HG03575 (cell line): ENCODE data around the gene STEEP1.
"Not testable (repeated sequence)": the region's sequence is repeated elsewhere in the genome, so short reads cannot be mapped to it uniquely, and the experiment has no call there.

Source experiments
- ATAC-seq: cut with Tn5 transposase; IDR thresholded peaks from one replicate; pipeline ENCODE4 v1.9.1; 2021; ENCODE audit not compliant: unreplicated experiment, insufficient number of reproducible peaks, low FRiP score; ENCODE audit errors: extremely low read depth

STEEP1 gene

DNA sequence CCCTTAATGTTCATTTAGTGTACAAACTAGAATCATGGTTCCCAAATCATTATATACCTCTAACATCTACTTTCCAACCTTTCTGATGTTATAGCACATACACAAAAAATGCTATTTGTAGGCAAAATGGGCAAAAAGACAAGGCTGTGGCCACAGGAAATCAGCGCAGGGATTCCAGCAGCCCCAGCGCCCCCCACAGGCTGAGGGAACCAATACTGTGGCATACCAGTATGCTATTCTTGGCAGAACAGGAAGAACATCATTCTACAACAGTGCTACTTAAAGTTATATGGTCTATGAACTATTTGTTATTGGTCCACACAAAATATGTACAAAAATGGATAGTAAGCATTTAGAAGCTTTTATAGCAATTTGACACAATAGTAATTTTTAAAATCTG lies 25.3 kb downstream of the STEEP1 start:
- ATAC-seq = no peak

DNA sequence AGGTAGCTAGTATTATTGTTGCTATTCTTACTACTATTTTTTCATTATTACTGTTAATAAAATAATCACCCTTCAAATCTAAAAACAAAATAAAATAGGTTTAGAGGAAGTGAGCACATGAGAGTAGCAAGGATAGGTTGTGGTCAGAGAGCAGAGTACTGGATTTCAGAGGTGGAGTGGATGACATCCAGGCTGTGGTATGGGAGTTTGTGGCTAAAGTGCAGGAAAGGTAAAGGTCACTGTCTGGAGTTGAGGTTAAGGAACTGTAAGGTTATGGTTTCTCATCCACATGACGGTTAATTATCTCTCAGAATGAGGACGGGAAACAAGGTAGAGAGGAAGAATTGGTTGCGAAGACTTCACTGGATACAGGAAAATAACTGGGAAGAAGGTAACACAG lies 27.7 kb downstream of the STEEP1 start:
- no peak for ATAC-seq

DNA sequence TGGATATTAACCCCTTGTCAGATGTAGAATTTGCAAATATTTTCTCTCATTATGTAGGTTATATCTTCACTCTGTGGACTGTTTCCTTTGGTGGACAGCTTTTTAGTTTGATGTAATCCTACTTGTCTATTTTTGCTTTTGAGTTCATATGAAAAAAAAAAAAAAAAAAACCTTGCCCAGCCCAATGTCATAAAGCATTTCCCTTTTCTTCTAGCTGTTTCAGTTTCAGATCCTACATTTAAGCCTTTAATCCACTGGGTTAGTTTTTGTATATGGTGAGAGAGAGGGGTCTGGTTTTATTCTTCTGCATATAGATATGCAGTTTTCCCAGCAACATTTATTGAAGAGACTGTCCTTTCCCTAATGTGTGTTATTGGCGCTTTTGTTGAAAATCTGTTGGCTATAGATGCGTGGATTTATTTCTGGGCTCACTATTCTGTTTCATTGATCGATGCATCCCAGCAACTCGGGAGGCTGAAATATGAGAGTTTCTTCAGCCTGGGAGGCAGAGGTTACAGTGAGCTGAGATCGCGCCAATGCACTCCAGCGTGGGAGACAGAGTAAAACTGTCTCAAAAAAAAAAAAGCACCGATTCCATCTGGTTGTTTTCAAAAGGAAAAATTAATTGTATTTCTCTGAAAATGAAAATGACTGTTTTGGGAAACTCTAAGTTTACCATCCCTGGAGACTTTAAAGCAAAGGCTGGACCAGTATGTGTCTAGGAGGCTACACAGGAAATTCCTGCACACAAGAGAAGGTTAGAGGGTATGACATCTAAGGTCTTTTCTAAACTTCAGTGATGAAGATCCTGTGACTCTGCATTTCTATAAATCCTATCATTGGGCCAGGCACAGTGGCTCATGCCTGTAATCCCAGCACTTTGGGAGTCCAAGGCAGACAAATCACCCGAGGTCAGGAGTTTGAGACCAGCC lies 35.6 kb downstream of the STEEP1 start:
- ATAC-seq = no peak

DNA sequence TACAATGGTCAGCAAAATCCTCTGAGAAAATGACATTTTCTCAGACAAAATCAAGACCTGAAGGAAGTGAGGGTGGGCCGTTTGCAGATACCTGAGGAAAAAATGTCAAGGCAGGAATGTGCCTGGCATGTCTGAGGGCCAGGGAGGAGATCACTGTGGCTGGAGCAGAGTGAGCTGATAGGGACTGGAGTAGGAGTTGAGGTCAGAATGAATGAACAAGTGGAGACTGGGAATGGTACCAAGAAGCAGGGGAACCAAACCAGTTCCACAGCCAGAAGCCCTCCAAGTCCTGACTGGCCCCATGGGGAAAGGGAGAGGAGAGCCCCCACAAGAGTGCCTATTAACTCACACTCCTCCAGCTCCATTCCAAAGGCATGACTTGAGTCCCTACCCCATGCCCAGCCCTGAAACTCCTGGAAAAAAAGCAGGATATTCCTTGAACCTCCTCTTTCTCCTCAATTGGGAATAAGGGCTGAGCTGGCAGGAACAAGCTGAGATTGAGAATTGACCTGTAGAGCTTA lies 41.5 kb downstream of the STEEP1 start:
- ATAC-seq = no peak

DNA sequence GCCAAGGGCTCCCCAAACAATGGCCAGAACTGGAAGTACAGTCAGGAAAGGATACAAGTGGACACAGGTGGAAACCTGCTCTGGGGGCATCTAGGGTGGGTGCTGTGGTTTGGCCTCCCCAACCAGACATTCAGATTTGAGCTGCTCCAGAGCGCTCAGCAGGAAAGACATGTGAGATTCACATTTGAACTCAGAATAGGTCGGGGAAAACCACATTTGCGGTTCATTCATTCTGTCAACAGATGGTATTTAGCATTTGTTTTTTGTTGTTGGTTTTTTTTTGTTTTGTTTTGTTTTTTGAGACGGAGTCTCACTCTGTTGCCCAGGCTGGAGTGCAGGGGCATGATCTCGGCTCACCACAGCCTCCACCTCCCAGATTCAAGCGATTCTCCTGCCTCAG lies 44.0 kb downstream of the STEEP1 start:
- ATAC-seq = no peak

DNA sequence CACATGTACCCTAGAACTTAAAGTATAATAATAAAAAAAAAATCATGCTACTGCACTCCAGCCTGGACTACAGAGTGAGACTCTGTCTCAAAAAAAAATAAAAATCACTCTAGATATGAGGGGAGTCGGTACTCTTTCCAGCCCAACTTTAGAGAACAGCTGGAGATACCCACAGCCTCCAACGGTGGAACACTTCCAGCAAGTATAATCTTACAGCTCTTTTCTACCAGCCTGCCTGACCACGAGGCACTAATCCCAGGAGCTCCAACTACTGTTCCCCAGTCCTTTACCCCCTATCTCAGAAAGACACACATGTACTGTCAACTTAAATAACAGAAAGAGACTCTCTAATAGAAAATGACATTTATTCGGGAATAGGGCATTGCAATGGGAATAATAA lies 46.8 kb downstream of the STEEP1 start:
- ATAC-seq = no peak

DNA sequence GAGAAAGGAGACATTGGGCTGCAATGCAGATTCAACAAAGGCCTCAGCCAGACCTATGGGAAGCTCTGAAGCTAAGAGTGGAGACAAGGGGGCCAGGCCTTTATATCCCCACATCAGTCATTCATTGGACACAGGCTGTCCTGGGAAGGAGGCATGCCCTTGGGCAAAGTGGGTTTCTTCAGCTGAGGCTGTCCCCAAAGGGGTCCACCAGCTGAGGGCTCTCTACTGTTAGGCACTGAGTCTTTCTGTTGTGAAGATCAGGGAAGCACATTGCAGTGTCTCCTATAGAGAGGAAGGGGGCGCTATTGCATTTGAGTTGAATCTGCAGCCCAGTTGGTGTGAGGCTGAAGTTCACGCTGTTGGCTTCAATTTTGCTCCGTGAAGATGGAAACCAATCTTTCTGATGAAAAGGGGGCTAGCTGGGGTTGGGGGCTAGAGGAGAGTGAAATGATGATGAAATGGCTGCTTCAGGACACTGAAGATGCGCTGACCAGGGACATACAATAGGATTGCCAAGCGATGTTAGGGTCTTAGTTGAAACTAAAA lies 49.0 kb downstream of the STEEP1 start:
- peak; percentile 71 for ATAC-seq

DNA sequence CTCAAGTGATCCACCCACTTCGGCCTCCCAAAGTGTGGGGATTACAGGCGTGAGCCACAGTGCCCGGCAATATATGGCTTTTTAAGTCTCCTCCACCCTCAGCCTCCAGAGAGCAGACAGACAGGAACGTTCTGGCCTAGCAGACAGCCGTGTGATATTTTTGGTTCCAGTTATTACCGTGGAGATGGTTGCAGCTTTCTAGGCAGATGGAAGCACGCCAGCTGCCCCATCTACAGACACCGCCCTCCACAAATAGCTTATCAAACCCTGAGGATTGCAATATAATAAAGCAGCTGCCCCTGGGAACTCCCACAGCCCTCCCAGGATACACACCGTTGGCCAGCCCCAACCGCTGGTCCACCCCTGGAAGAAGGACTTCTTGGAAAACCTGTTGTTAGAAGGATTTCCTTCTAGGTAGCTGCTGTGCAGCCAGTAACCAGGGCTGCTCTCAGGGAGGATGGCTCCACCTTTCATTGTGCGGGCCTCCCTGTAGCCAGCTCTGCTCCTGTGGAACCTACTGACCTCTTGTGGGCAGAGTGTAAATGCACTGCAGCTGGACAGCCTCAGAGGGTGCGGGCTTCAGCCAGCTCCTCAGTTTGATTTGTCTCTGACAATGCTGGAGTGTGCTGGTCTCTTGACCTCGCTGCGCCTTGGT lies 52.9 kb downstream of the STEEP1 start:
- ATAC-seq = no peak

DNA sequence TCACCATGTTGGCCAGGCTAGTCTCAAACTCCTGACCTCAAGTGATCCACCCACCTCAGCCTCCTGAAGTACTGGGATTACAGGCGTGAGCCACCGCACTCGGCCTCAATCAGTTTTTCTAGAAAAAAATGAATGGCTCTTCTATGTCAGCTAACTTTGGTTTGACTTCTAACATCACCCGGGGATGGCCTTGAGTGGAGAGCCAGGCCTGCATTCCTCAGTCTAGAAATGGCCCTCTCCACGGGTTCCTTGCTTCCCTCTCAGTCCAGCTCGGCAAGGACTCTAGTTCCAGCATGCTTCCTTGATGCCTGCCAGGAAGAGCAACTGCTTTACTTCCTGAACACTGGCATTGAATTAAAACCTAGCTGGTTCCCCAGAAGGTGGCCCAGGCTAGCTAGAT lies 58.0 kb downstream of the STEEP1 start:
- no peak for ATAC-seq

DNA sequence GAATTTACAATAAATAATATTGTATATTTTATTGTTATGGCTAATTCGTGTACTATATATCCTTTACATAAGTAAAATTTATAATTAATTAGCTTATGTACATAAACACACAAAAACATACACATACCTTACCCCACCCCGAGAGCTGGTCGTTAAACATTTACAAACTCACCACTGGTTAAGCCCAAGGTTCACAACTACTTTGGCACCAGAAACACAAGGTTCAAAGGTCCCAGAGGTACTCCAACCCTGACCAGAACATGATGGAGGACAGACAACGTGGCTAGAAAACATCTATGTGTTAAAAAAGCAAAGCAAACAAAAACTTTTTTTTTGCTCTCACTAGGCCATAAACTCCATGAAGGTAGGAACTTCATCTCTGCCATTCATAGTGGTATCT lies 59.3 kb downstream of the STEEP1 start:
- no peak for ATAC-seq

DNA sequence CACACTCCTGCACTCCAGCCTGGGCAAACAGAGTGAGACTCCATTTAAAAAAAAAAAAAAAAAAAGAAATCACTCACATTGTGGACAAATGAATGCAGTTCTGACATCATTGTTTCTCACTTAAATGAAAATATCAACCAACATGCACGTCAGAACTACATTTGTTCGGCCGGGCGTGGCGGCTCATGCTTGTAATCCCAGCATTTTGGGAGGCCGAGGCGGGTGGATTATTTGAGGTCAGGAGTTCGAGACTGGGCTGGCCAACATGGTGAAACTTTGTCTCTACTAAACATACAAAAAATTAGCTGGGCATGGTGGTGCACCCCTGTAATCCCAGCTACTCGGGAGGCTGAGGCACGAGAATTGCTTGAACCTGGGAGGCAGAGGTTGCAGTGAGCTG lies 60.1 kb downstream of the STEEP1 start:
- ATAC-seq = not testable (repeated sequence)

DNA sequence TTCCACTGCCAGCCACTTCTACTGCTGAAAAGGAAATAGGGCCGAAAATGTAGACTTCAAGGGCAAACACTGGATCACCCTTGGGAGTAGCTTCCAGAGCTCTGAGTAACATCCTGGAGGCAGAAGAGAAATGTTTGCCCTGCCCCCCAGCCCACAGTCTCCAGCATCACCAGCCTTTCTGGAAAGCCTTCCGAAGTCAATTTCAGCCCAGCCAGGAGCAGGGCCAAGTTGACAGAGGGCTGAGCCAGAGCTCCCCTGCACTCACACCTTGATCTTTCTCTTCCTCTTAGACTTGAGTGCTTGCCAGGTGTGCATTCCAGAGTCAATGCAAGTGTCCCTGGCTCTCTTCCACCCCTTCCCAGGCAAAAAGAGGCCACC lies 61.7 kb downstream of the STEEP1 start:
- no peak for ATAC-seq

DNA sequence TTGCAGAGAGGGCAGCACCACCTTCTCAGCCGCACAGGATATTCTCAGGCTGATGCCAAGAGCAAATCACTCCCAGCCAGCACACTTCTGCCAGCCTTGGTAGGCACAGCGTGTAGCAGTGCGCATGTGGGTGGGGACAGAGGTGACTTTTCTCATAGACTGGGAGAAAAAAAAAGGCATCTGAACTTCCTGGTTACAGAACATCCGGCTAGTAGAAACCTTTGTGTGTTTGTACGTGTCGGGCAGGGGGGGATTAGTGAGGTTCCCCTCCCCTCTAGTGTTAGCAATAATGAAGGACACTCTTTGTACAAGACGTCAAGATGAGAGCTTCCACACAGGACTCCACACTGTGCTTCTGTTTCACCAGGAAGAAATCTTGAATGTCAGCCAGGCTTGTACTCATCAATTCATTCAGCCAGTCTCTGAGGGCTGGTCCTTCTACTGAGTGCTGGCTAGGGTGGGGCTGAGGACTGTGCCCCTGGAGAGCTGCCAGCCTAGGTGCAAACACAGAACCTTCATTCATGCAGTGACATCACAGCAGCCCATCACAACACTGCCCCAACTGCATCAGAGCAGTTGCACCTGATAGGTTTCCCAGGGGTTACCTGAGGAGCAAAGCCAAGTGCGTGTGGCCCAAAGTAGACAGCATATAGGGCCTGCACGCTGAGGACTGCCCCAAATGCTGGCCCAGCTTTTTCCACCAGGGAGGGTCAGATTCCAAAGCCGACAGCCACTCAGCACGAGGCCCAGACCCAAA lies 62.3 kb downstream of the STEEP1 start:
- ATAC-seq = no peak

DNA sequence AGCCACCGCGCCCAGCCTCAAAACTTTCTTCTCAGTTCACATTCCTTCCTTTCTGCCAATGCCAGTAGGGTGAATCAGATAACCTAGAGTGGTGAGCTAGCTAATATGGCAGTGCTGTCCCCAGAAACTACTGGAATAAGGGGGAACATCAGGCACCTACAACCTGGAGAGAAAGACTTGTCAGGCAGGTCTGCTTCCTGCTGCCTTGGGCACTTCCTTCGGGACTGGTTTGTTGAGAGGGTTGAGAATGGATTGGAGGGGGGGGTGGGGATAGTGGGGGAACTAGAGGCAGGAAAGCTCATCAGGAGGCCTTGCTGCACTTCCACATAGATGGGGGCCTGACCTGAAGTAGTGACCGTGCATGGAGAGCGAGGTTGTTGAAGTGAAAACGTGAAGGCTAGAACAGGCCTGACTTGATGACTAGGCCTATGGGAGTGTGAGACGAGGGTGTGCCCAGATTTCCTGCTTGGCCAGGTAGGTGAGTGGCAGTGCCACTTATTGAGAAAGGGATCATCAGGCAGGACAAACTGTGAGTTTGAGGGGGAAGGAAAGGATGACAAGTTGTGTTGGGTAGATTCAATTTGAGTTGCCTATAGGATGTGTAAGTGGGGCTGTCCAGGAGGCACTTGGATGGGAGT lies 63.6 kb downstream of the STEEP1 start:
- ATAC-seq = no peak

DNA sequence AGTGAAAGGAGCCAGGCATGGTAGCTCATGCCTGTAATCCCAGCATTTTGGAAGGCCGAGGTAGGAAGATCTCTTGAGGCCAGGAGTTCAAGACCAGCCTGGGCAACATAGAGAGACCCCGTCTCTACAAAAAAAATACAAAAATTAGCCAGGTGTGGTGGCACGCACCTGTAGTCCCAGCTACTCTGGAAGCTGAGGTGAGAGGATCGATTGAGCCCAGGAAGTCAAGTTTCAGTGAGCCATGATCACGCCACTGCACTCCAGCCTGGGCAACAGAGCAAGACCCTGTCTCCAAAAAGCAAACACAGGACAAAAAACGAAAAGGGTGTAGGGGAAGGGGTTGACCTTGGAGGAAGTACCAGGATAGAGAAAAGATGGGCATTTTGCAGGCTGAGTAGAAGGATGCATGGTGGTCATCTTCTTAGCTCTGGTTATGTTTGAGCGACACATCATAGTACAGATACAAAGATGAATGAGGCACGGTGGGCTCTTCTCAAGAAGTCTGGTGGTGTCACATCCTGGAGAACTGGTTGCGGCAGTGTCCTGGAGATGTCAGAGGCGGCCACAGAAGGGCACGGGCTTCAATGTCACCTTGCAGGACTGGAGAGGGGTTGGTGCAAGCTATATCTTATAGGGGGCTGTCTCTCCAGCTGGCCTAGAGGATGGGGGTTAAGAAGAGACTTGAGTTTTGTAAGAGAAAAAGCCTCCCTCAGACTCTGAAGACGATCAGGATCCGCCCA lies 65.0 kb downstream of the STEEP1 start:
- no peak for ATAC-seq

DNA sequence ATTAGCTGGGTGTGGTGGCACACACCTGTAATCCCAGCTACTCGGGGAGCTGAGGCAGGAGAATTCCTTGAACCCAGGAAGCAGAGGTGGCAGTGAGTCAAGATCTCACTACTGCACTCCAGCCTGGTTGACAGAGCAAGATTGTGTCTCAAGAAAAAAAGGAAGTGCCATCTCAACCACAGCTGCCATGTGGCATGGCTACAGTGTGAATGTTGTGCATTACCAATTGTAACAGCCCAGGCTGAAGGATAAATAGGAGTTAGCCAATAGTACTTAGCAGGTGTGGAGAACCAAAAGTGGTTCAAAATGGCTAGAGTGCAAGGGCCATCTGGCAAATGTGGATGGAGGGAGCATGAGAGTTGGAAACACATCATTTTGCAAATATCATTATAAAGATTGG lies 68.0 kb downstream of the STEEP1 start:
- no peak for ATAC-seq

DNA sequence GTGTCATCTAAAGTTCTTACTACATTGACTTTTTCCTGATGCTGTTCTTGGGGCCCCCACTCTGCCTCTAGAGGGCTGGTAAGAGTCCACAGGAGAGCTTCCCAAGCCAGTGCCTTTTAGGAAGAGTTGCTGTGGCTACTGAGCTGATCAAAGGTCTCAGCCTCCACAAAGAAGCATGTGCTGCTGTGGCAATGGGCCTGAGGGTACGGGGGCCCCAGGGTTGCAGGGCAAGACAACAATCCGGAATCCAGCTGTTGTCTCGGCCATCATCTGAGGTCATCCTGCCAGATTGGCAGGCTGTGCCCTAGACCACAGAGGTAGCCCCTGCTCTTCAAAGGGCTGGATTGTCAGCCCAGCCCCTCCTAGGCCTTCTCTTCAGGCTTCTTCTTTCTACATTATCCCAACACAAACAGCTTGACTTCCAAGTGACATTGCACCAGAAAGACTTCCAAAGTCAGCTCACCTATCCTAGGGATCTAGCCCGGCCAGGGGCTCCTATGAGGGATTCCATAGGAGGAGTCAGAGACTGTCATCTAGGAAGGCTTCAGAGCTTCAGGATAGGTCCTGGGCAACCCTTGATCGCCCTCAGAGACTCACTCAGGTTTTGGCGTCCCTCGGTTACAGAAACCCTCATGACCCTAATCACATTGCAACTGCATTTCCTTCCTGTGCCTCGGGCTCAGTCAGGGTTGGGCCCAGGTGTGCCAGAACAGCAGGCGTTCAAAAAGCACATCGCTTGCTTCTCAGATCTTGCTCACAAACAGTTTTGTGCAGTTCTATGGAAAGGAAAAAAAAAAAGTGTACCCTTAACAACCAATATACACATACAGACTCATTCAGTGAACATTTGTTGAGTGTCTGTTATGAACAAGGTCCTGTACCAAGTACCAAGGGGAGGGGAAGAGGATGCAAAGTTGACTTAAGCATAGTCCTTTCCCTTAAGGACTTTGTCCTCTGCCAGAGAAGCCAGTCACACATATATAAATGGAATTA lies 69.2 kb downstream of the STEEP1 start:
- ATAC-seq = no peak
